ENCODE results near the gene EYA2. TPM values are rescaled to one million over a fixed set of nuclear protein-coding genes. Genes with fewer than 3 reads are reported as not detected.
A peak's percentile ranks its signal among the peaks of the same experiment; 100 is the strongest.

The EYA2 gene
- total RNA-seq, 2 experiments from 2014 or later = not detected

DNA sequence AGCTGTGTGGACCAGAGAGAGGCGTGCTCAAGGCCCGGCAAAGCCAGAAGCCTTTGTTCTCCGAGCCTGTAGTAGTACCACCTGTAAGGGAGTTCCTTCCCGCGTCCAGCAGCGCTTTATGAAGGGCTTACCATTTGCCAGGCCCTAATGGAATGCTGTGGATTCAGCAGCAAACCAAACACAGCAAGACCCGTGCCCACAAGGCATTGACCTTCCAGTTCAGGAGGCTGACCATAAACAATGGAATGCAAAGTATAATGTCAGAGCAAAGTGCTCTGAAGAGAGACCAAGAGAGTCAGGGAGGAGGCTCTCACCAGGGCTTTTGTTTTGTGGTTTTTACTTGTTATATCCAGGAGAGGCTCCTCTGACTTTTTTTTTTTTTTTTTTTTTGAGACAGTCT is 252.0 kb downstream of the EYA2 start:
- no peak overlapping the region for H3K4me3 Mint-ChIP-seq
- ChIA-PET POLR2A (no interaction called here), CTCF (no interaction called here)
- no peaks in the 10 kb centered on the region for H3K36me3 Mint-ChIP-seq (ENCODE audit: low read depth)
- intact Hi-C loops (cut with micrococcal nuclease) = no loop called here
- no peak for DNase-seq
- no peaks in the 10 kb centered on the region for H3K4me1 Mint-ChIP-seq (ENCODE audit: low read depth)
- no peak overlapping the region for H3K27ac Mint-ChIP-seq
- ATAC-seq = no peak
- TF ChIP-seq, protein P1, sequence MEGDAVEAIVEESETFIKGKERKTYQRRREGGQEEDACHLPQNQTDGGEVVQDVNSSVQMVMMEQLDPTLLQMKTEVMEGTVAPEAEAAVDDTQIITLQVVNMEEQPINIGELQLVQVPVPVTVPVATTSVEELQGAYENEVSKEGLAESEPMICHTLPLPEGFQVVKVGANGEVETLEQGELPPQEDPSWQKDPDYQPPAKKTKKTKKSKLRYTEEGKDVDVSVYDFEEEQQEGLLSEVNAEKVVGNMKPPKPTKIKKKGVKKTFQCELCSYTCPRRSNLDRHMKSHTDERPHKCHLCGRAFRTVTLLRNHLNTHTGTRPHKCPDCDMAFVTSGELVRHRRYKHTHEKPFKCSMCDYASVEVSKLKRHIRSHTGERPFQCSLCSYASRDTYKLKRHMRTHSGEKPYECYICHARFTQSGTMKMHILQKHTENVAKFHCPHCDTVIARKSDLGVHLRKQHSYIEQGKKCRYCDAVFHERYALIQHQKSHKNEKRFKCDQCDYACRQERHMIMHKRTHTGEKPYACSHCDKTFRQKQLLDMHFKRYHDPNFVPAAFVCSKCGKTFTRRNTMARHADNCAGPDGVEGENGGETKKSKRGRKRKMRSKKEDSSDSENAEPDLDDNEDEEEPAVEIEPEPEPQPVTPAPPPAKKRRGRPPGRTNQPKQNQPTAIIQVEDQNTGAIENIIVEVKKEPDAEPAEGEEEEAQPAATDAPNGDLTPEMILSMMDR (IDR thresholded peaks at IDR 0.05) = no peak
- H3K27me3 Mint-ChIP-seq = peaks cover 2% of the 10 kb centered on the region
- no peaks in the 10 kb centered on the region for H3K9me3 Mint-ChIP-seq

DNA sequence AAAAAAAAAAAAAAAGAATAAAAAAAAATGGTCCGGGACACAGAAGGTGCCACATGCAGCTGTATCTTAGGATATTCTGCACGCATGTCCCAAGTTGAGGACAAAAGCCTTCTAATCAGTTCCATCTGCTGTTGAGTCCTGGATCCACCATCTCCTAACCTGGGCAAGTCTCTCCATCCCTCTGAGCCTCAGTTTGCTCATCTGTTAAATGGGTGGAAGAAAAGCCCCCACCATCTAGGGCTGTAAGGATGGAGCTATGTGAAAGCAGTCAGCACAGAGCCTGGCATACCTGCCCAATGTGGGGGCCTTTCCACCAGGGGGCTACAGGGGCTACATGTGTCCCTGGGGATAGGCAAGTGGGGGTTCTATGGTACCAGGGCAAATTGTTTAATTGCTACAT is 253.4 kb downstream of the EYA2 start:
- H3K4me1 Mint-ChIP-seq (ENCODE audit: low read depth) = no peaks in the 10 kb centered on the region
- H3K4me3 Mint-ChIP-seq = no peak overlapping the region
- ChIA-PET POLR2A (no interaction called here), CTCF (interaction anchor here (1.7 kb wide), 1 partner anchor 22 kb away, joined by 3 read pairs; no protein-coding TSS in a partner anchor)
- H3K27ac Mint-ChIP-seq = no peak overlapping the region
- H3K9me3 Mint-ChIP-seq = no peaks in the 10 kb centered on the region
- ATAC-seq = no peak
- DNase-seq = no peak
- intact Hi-C loops (cut with micrococcal nuclease) = no loop called here
- peaks cover 4% of the 10 kb centered on the region for H3K27me3 Mint-ChIP-seq
- no peaks in the 10 kb centered on the region for H3K36me3 Mint-ChIP-seq (ENCODE audit: low read depth)
- TF ChIP-seq, protein P1 (IDR thresholded peaks at IDR 0.05) = no peak

DNA sequence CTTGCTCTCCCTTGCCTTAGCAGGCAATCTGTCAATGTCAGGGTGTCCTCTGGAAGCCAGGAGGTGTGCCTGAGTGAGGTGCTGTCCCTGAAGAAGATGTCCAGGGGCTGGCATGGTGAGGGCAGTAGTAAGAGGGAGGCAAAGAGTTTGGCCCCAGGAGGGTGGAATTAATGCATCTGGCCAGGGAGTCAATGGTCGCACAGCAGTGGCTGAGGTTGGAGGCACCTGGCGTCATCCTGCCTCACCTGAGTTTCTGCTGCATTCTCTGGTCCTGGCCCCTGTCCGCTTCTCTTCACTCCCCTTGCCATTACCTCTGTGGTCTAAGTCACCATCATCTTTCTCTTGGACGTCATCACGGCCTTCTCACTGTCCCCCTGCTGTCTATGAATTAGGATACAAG is 255.3 kb downstream of the EYA2 start:
- Mint-ChIP-seq H3K27me3 (peaks cover 4% of the 10 kb centered on the region), H3K36me3 (ENCODE audit: low read depth) (no peaks in the 10 kb centered on the region), H3K9me3 (no peaks in the 10 kb centered on the region), H3K27ac (no peak overlapping the region), H3K4me1 (ENCODE audit: low read depth) (no peaks in the 10 kb centered on the region), H3K4me3 (no peak overlapping the region)
- POLR2A ChIA-PET = no interaction called here
- intact Hi-C loops (cut with micrococcal nuclease) = no loop called here
- TF ChIP-seq, protein P1 (IDR thresholded peaks at IDR 0.05) = no peak
- no peak for DNase-seq
- CTCF ChIA-PET = no interaction called here
- no peak for ATAC-seq

DNA sequence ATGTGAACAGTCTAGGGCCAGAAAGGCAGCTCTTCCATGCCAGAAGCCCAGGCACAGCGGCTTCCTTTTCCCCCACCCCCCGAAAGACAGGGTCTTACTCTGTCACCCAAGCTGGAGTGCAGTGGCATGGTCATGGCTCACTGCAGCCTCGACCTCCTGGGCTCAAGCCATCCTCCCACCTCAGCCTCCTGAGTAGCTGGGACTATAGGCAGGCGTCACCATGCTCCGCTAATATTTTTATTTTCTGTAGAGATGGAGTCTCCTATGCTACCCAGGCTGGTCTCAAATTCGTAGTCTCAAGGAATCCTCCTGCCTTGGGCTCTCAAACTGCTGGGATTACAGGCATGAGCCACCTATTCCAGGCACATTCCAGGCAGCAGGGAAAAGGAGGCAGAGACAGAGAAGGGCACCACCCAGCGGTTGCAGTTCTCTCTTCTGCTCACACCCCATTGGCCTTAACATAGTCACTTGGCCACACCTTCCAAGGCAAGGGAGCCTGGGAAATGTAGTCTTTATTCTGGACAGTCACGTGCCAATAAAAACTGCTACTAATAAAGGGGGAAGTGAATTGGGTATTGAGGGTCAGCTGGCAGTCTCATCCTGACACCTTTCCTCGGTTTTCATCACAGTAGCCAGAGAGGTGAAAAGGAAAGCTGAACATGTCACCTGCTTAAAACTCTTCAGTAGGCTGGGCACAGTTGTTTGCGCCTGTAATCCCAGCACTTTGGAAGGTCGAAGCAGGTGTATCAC is 255.9 kb downstream of the EYA2 start:
- H3K36me3 Mint-ChIP-seq (ENCODE audit: low read depth) = no peaks in the 10 kb centered on the region
- intact Hi-C loops (cut with micrococcal nuclease) = no loop called here
- peak; percentile 42 for DNase-seq
- no peaks in the 10 kb centered on the region for H3K4me1 Mint-ChIP-seq (ENCODE audit: low read depth)
- ChIA-PET POLR2A (interaction anchor here (0.6 kb wide), 1 partner anchor 94 kb away, joined by 3 read pairs; no protein-coding TSS in a partner anchor), CTCF (no interaction called here)
- H3K9me3 Mint-ChIP-seq = no peaks in the 10 kb centered on the region
- H3K27ac Mint-ChIP-seq = no peak overlapping the region
- ATAC-seq = peak; percentile 75
- H3K4me3 Mint-ChIP-seq = no peak overlapping the region
- TF ChIP-seq, protein P1 (IDR thresholded peaks at IDR 0.05) = peak; percentile 39
- peaks cover 4% of the 10 kb centered on the region for H3K27me3 Mint-ChIP-seq

DNA sequence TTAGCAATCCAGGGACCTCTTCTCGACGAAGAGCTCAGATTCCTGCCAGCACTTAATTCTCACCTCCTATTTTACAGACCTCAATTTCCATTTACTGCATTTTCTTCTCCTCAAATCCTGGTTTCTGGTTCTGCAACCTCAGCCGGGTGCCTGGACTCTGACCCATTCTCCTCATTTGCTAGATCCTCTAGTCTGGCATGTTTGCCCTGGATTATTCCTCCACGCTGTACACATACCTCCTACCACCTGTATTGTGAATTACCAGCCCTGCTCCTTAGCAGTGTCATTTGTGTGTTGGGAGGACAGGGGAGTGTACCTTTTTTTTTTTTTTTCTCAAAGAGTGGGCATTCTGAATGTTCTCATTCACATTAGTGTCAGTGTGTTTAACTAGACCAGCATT is 257.4 kb downstream of the EYA2 start:
- POLR2A ChIA-PET = no interaction called here
- no peak for ATAC-seq
- intact Hi-C loops (cut with micrococcal nuclease) = no loop called here
- Mint-ChIP-seq H3K9me3 (no peaks in the 10 kb centered on the region), H3K4me1 (ENCODE audit: low read depth) (no peaks in the 10 kb centered on the region), H3K27me3 (peaks cover 5% of the 10 kb centered on the region), H3K4me3 (no peak overlapping the region), H3K27ac (no peak overlapping the region), H3K36me3 (ENCODE audit: low read depth) (no peaks in the 10 kb centered on the region)
- TF ChIP-seq, protein P1 (IDR thresholded peaks at IDR 0.05) = no peak
- CTCF ChIA-PET = no interaction called here
- DNase-seq = no peak
